Measurements from ENCODE around the gene NFATC1.
"Not testable (repeated sequence)": the region's sequence is repeated elsewhere in the genome, so short reads cannot be mapped to it uniquely, and the experiment has no call there.

The NFATC1 gene

GRCh38 chr18:79376661-79377060 lies 19.1 kb upstream of the NFATC1 start:
- not testable (repeated sequence) for DNase-seq

GRCh38 chr18:79377187-79377891 lies 18.4 kb upstream of the NFATC1 start:
- no peak for DNase-seq

GRCh38 chr18:79378536-79379250 lies 17.0 kb upstream of the NFATC1 start:
- no peak for DNase-seq

- DNase-seq, result no peak
Measured at GRCh38 chr18:79379251-79379905, 16.4 kb upstream of the NFATC1 start.

GRCh38 chr18:79379931-79380815 lies 15.6 kb upstream of the NFATC1 start:
- DNase-seq, result no peak

- no peak for DNase-seq
Measured at GRCh38 chr18:79380816-79381806, 14.6 kb upstream of the NFATC1 start.

GRCh38 chr18:79381811-79382311 lies 13.9 kb upstream of the NFATC1 start:
- DNase-seq, result no peak

- DNase-seq, result no peak
Measured at GRCh38 chr18:79382681-79383387, 12.9 kb upstream of the NFATC1 start.

GRCh38 chr18:79383388-79384056 lies 12.2 kb upstream of the NFATC1 start:
- no peak for DNase-seq

- no peak for DNase-seq
Measured at GRCh38 chr18:79384151-79384807, 11.5 kb upstream of the NFATC1 start.

- DNase-seq, result no peak
Measured at GRCh38 chr18:79384834-79385233, 10.9 kb upstream of the NFATC1 start.

GRCh38 chr18:79385326-79385707 lies 10.4 kb upstream of the NFATC1 start:
- DNase-seq, result no peak

- no peak for DNase-seq
Measured at GRCh38 chr18:79385708-79386341, 9.9 kb upstream of the NFATC1 start.

- DNase-seq, result no peak
Measured at GRCh38 chr18:79386547-79386946, 9.2 kb upstream of the NFATC1 start.

GRCh38 chr18:79387214-79387613 lies 8.5 kb upstream of the NFATC1 start:
- no peak for DNase-seq

GRCh38 chr18:79387615-79388014 lies 8.1 kb upstream of the NFATC1 start:
- no peak for DNase-seq

GRCh38 chr18:79388043-79388442 lies 7.7 kb upstream of the NFATC1 start:
- DNase-seq, result no peak

GRCh38 chr18:79389689-79390088 lies 6.0 kb upstream of the NFATC1 start:
- DNase-seq, result no peak

GRCh38 chr18:79392226-79392625 lies 3.5 kb upstream of the NFATC1 start:
- no peak for DNase-seq

Data from GF-D8 (cell line).